SK-N-SH (cell line): Measurements from ENCODE around the gene ATAD1. TPM values are rescaled to one million over a fixed set of nuclear protein-coding genes. Genes with fewer than 3 reads are reported as not detected.

Experiments used
- CTCF ChIA-PET: fragments of 300-600, 350-600 bp; formaldehyde crosslinking; extraction: SDS; loops from one replicate; lab custom pipeline; 2021; lab: Yijun Ruan, JAX
- POLR2A ChIA-PET: fragments of 350-600 bp; sonication (Branson Sonifier 250); formaldehyde crosslinking; extraction: SDS; loops from one replicate; lab custom pipeline; 2020; ENCODE audit warnings: antibody characterized with exemption, inconsistent platforms; lab: Yijun Ruan, JAX
- DNase-seq: peaks from one replicate; pipeline ENCODE4 v3.0.0; 2012
- H2AFZ ChIP-seq: fragments of 200-600 bp; sonication (generic); 2 replicates; pipeline ENCODE4 v1.8.1; 2016; ENCODE audit warnings: antibody characterized with exemption, mild to moderate bottlenecking, low read depth
- H3F3A ChIP-seq: fragments of 200-600 bp; sonication (generic); replicated peaks from 2 replicates; pipeline ENCODE3; 2016; ENCODE audit warnings: antibody characterized with exemption, mild to moderate bottlenecking; ENCODE audit not compliant: insufficient read depth
- H3K27ac ChIP-seq, 2 experiments: fragments of 200-500 bp in 1 of 2; fragments of 200-600 bp in 1 of 2; sonication (Bioruptor generic) in 1 of 2; sonication (generic), shearing (Covaris generic) in 1 of 2; 2 replicates each; pipeline versions ENCODE4 v1.5.1 to v1.6.1; 2014 to 2016; ENCODE audit warnings: low read depth in 2 of 2, inconsistent platforms in 1 of 2, low read length in 1 of 2, mild to moderate bottlenecking in 1 of 2, mixed read lengths in 1 of 2
- H3K27me3 ChIP-seq: fragments of 200-600 bp; sonication (generic), shearing (Covaris generic); 2 replicates; pipeline ENCODE4 v1.6.1; 2016; ENCODE audit warnings: mixed run types; ENCODE audit not compliant: insufficient read depth
- H3K36me3 ChIP-seq, 2 experiments: fragments of 200-500 bp in 1 of 2; fragments of 200-600 bp in 1 of 2; sonication (Bioruptor generic) in 1 of 2; sonication (generic) in 1 of 2; replicated peaks in 1 of 2; 2 replicates each; pipeline versions ENCODE3 to v1.5.1; 2014 to 2016; ENCODE audit warnings: low read length in 1 of 2, mild to moderate bottlenecking in 1 of 2; ENCODE audit not compliant: insufficient read depth in 2 of 2, control insufficient read depth in 1 of 2
- H3K4me1 ChIP-seq, 2 experiments: fragments of 200-500 bp in 1 of 2; fragments of 200-600 bp in 1 of 2; sonication (Bioruptor generic) in 1 of 2; sonication (generic), shearing (Covaris generic) in 1 of 2; 2 replicates each; pipeline versions ENCODE4 v1.5.1 to v1.6.1; 2014 to 2016; ENCODE audit warnings: low read depth in 1 of 2, low read length in 1 of 2, mixed run types in 1 of 2; ENCODE audit not compliant: insufficient read depth in 2 of 2, control insufficient read depth in 1 of 2
- H3K4me2 ChIP-seq: fragments of 200-600 bp; sonication (generic), shearing (Covaris generic); 2 replicates; pipeline ENCODE4 v1.6.1; 2017; ENCODE audit warnings: mixed run types
- H3K4me3 ChIP-seq, 2 experiments: fragments of 200-500 bp in 1 of 2; fragments of 200-600 bp in 1 of 2; sonication (Bioruptor generic) in 1 of 2; sonication (generic), shearing (Covaris generic) in 1 of 2; 2 replicates each; pipeline versions ENCODE4 v1.5.1 to v1.8.1; 2014 to 2016; ENCODE audit warnings: low read depth in 2 of 2, inconsistent platforms in 1 of 2, low read length in 1 of 2, mild to moderate bottlenecking in 1 of 2, mixed read lengths in 1 of 2, moderate library complexity in 1 of 2
- H3K79me2 ChIP-seq: fragments of 200-600 bp; sonication (generic); 2 replicates; pipeline ENCODE4 v1.8.1; 2017; ENCODE audit warnings: mild to moderate bottlenecking; ENCODE audit not compliant: insufficient read depth
- H3K9ac ChIP-seq: fragments of 200-600 bp; sonication (generic); 2 replicates; pipeline ENCODE4 v1.6.1; 2017; ENCODE audit warnings: mixed run types
- H3K9me2 ChIP-seq: fragments of 200-600 bp; sonication (generic); 2 replicates; pipeline ENCODE4 v1.6.1; 2017; ENCODE audit warnings: mixed run types
- H3K9me3 ChIP-seq: fragments of 200-600 bp; sonication (generic); 2 replicates; pipeline ENCODE4 v1.6.1; 2017; ENCODE audit warnings: mixed run types, mild to moderate bottlenecking, moderate library complexity
- H4K20me1 ChIP-seq: fragments of 200-600 bp; sonication (generic); 2 replicates; pipeline ENCODE4 v1.6.1; 2017; ENCODE audit warnings: mild to moderate bottlenecking, mixed run types; ENCODE audit not compliant: insufficient read depth
- CTCF ChIP-seq: fragments of 200-600 bp; sonication (generic); IDR thresholded peaks from 2 replicates; pipeline ENCODE4 v1.6.1; 2017; ENCODE audit warnings: antibody characterized with exemption, mild to moderate bottlenecking, moderate library complexity
- ELF1 ChIP-seq: IDR thresholded peaks from 2 replicates; pipeline ENCODE4 v1.4.0; 2012
- EP300 ChIP-seq, 2 experiments: IDR thresholded peaks; 2 replicates each; pipeline versions ENCODE4 v1.4.0 to v1.6.1; 2012; ENCODE audit warnings: borderline replicate concordance in 1 of 2, low read depth in 1 of 2, low read length in 1 of 2
- EZH2phosphoT487 ChIP-seq: fragments of 200-600 bp; sonication (generic); IDR thresholded peaks from 2 replicates; pipeline ENCODE4 v1.6.1; 2017; ENCODE audit warnings: low read depth, mixed run types, mild to moderate bottlenecking, antibody characterized with exemption, moderate library complexity, borderline replicate concordance
- GABPA ChIP-seq: IDR thresholded peaks from 2 replicates; pipeline ENCODE4 v1.4.0; 2012; ENCODE audit warnings: low read depth, mild to moderate bottlenecking
- MEF2A ChIP-seq: IDR thresholded peaks from 2 replicates; pipeline ENCODE4 v1.4.0; 2012; ENCODE audit warnings: low read depth, borderline replicate concordance
- MXI1 ChIP-seq: IDR thresholded peaks from 2 replicates; pipeline ENCODE4 v1.6.1; 2012; ENCODE audit warnings: mild to moderate bottlenecking, low read depth, low read length, improper control_type of control experiment
- NFIC ChIP-seq: IDR thresholded peaks from 2 replicates; pipeline ENCODE4 v1.4.0; 2012; ENCODE audit warnings: borderline replicate concordance
- RAD21 ChIP-seq: IDR thresholded peaks from 2 replicates; pipeline ENCODE4 v1.6.1; 2012; ENCODE audit warnings: mild to moderate bottlenecking, low read length
- RFX5 ChIP-seq: IDR thresholded peaks from 2 replicates; pipeline ENCODE4 v1.6.1; 2012; ENCODE audit warnings: mild to moderate bottlenecking, improper control_type of control experiment, low read length
- RXRA ChIP-seq: IDR thresholded peaks from 2 replicates; pipeline ENCODE4 v1.4.0; 2012; ENCODE audit warnings: low read depth, mild to moderate bottlenecking, borderline replicate concordance
- SIN3A ChIP-seq: IDR thresholded peaks from 2 replicates; pipeline ENCODE4 v1.6.1; 2012; ENCODE audit warnings: low read depth, mild to moderate bottlenecking, low read length, moderate library complexity, borderline replicate concordance
- SMC3 ChIP-seq: IDR thresholded peaks from 2 replicates; pipeline ENCODE4 v1.6.1; 2012; ENCODE audit warnings: low read depth, low read length, improper control_type of control experiment
- TAF1 ChIP-seq: IDR thresholded peaks from 2 replicates; pipeline ENCODE4 v1.6.1; 2012; ENCODE audit warnings: low read depth, mild to moderate bottlenecking, low read length, moderate library complexity, borderline replicate concordance
- TEAD4 ChIP-seq: IDR thresholded peaks from 2 replicates; pipeline ENCODE4 v1.4.0; 2012; ENCODE audit warnings: mild to moderate bottlenecking, borderline replicate concordance; ENCODE audit not compliant: insufficient read depth
- WGBS: methylation state at CpG from one replicate; pipeline ENCODE4 v1.1.6; 2017; ENCODE audit warnings: low lambda C conversion rate; 5-methylcytosine and 5-hydroxymethylcytosine counted together
- polyA plus RNA-seq, 3 experiments: library from polyadenylated mRNA; depleted of rRNA; stranded (reverse); fragments of >200 nt; gene quantifications; 2 replicates each; pipeline ENCODE4 v1.2.3, GENCODE V29; 2012
- TF ChIP-seq, protein P1 (sequence below): IDR thresholded peaks from 2 replicates; pipeline ENCODE4 v1.4.0; 2012; ENCODE audit warnings: low read depth, borderline replicate concordance
- TF ChIP-seq, protein P2 (sequence below): IDR thresholded peaks from 2 replicates; pipeline ENCODE4 v1.4.0; 2012; ENCODE audit warnings: low read depth, borderline replicate concordance

ATAD1 gene
- polyA plus RNA-seq, 1 of the 3 experiments (the other 2 are of a cell fraction): 13.5 TPM

DNA sequence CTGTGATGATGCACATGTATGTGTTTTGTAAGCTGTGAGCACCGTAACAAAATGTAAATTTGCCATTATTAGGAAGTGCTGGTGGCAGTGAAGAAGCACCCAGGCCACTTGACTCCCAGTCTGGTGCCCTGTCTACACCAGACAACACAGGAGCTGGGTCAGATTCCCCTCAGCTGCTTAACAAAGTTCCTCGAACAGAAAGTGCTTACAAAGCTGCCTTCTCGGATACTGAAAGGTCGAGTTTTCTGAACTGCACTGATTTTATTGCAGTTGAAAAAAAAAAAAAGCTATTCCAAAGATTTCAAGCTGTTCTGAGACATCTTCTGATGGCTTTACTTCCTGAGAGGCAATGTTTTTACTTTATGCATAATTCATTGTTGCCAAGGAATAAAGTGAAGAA, 71.1 kb downstream of the ATAD1 start:
- H3K4me1 ChIP-seq: peaks cover 6 to 10% of the 10 kb centered on the region in 2 experiments; a peak in 3 of 4 replicates
- no peak overlapping the region for H3K4me3 ChIP-seq
- no peak overlapping the region for H3K9ac ChIP-seq
- ChIA-PET POLR2A (no interaction called here), CTCF (interaction anchor here (0.7 kb wide), 1 partner anchor 25 kb away, joined by 3 read pairs; no protein-coding TSS in a partner anchor)
- no peaks in the 10 kb centered on the region for H4K20me1 ChIP-seq
- no peaks in the 10 kb centered on the region for H3K27me3 ChIP-seq
- no peak overlapping the region for H3K27ac ChIP-seq
- no peaks in the 10 kb centered on the region for H3K9me2 ChIP-seq
- no peaks in the 10 kb centered on the region for H3K9me3 ChIP-seq
- no peak overlapping the region for H3K4me2 ChIP-seq
- no peak for TF ChIP-seq MXI1
- TF ChIP-seq RAD21: no peak
- no peak for TF ChIP-seq SIN3A
- no peak for TF ChIP-seq RXRA
- no peak for TF ChIP-seq CTCF
- TF ChIP-seq, protein P1, sequence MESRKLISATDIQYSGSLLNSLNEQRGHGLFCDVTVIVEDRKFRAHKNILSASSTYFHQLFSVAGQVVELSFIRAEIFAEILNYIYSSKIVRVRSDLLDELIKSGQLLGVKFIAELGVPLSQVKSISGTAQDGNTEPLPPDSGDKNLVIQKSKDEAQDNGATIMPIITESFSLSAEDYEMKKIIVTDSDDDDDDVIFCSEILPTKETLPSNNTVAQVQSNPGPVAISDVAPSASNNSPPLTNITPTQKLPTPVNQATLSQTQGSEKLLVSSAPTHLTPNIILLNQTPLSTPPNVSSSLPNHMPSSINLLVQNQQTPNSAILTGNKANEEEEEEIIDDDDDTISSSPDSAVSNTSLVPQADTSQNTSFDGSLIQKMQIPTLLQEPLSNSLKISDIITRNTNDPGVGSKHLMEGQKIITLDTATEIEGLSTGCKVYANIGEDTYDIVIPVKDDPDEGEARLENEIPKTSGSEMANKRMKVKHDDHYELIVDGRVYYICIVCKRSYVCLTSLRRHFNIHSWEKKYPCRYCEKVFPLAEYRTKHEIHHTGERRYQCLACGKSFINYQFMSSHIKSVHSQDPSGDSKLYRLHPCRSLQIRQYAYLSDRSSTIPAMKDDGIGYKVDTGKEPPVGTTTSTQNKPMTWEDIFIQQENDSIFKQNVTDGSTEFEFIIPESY: no peak
- TF ChIP-seq MEF2A: no peak
- TF ChIP-seq ELF1: no peak
- no peak for TF ChIP-seq EP300 (IDR thresholded peaks at IDR 0.05; ENCODE audit: borderline replicate concordance in 1 of 2, low read depth in 1 of 2, low read length in 1 of 2)
- TF ChIP-seq TEAD4: no peak
- TF ChIP-seq SMC3: no peak
- TF ChIP-seq NFIC: no peak
- no peak for TF ChIP-seq RFX5
- TF ChIP-seq, protein P2, sequence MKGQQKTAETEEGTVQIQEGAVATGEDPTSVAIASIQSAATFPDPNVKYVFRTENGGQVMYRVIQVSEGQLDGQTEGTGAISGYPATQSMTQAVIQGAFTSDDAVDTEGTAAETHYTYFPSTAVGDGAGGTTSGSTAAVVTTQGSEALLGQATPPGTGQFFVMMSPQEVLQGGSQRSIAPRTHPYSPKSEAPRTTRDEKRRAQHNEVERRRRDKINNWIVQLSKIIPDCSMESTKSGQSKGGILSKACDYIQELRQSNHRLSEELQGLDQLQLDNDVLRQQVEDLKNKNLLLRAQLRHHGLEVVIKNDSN: no peak
- TF ChIP-seq GABPA: no peak
- no peak for TF ChIP-seq EZH2phosphoT487
- TF ChIP-seq TAF1: no peak
- 88% methylated on average over 4 of the region's 4 CpGs for WGBS
- H3K79me2 ChIP-seq: no peaks in the 10 kb centered on the region
- H2AFZ ChIP-seq: no peak overlapping the region
- peaks cover 24% of the 10 kb centered on the region for H3F3A ChIP-seq
- no peak for DNase-seq
- H3K36me3 ChIP-seq: peaks cover 6 to 70% of the 10 kb centered on the region in 2 experiments
